ENCODE results near the gene ZCWPW1.
"Not testable (repeated sequence)": the region's sequence is repeated elsewhere in the genome, so short reads cannot be mapped to it uniquely, and the experiment has no call there.

The ZCWPW1 gene

GRCh38 chr7:100397315-100398081, 31.0 kb downstream of the ZCWPW1 start:
- DNase-seq, result no peak

- no peak for DNase-seq
Observed at GRCh38 chr7:100396421-100396982, 32.0 kb downstream of the ZCWPW1 start.

- DNase-seq, result no peak
Observed at GRCh38 chr7:100394077-100394476, 34.4 kb downstream of the ZCWPW1 start.

GRCh38 chr7:100393233-100393905, 35.1 kb downstream of the ZCWPW1 start:
- DNase-seq, result no peak

- no peak for DNase-seq
Observed at GRCh38 chr7:100390286-100391009, 38.1 kb downstream of the ZCWPW1 start.

- DNase-seq, result no peak
Observed at GRCh38 chr7:100389437-100390088, 38.9 kb downstream of the ZCWPW1 start.

GRCh38 chr7:100387695-100388094, 40.8 kb downstream of the ZCWPW1 start:
- DNase-seq, result no peak

GRCh38 chr7:100386940-100387339, 41.6 kb downstream of the ZCWPW1 start:
- DNase-seq, result no peak

GRCh38 chr7:100384628-100385294, 43.7 kb downstream of the ZCWPW1 start:
- DNase-seq, result no peak

GRCh38 chr7:100382234-100382853, 46.2 kb downstream of the ZCWPW1 start:
- DNase-seq, result not testable (repeated sequence)

GRCh38 chr7:100381531-100382233, 46.8 kb downstream of the ZCWPW1 start:
- not testable (repeated sequence) for DNase-seq

GRCh38 chr7:100380196-100380595, 48.3 kb downstream of the ZCWPW1 start:
- DNase-seq, result no peak

- no peak for DNase-seq
Observed at GRCh38 chr7:100378114-100378755, 50.3 kb downstream of the ZCWPW1 start.

- no peak for DNase-seq
Observed at GRCh38 chr7:100376066-100376465, 52.4 kb downstream of the ZCWPW1 start.

- no peak for DNase-seq
Observed at GRCh38 chr7:100374601-100375000, 53.9 kb downstream of the ZCWPW1 start.

- not testable (repeated sequence) for DNase-seq
Observed at GRCh38 chr7:100373870-100374598, 54.5 kb downstream of the ZCWPW1 start.

- DNase-seq, result no peak
Observed at GRCh38 chr7:100373261-100373831, 55.2 kb downstream of the ZCWPW1 start, which contains the start of gene PILRA. Gene PILRA, plus strand, starts transcription at chr7:100373487. Its CDS starts 170 bp downstream, at chr7:100373657.

- DNase-seq, result no peak
Observed at GRCh38 chr7:100372694-100373093, 55.8 kb downstream of the ZCWPW1 start.

GRCh38 chr7:100372256-100372655, 56.2 kb downstream of the ZCWPW1 start:
- DNase-seq, result no peak

Data from right forelimb (tissue), 1 donor.